ENCODE measurements around the gene SVOPL. TPM values are rescaled to one million over a fixed set of nuclear protein-coding genes. Genes with fewer than 3 reads are reported as not detected.
A peak's percentile ranks its signal among the peaks of the same experiment; 100 is the strongest.

SVOPL gene
- total and polyA plus RNA-seq, 9 of the 15 experiments (the other 6 are each of a cell fraction or from before 2014, with no cell fraction given) = 0.13 to 0.42 (median 0.20) TPM; not detected in 6

- no peaks in the 10 kb centered on the region for H3K79me2 ChIP-seq (ENCODE audit: control insufficient read depth, insufficient read depth, low read length)
- H3K4me2 ChIP-seq (ENCODE audit: insufficient read depth, low read length) = no peak overlapping the region
- no peak overlapping the region for H2AFZ ChIP-seq (ENCODE audit: low read depth, low read length)
- 0 out of 2 replicates have a peak, but pooled peaks cover 4% of the 10 kb centered on the region for H4K20me1 ChIP-seq (replicated peaks; ENCODE audit: control insufficient read depth, insufficient read depth, low read length)
- H3K27me3 ChIP-seq (ENCODE audit: control insufficient read depth in 2 of 2, insufficient read depth in 2 of 2, low read length in 2 of 2) = peaks cover 22 to 63% of the 10 kb centered on the region in 2 experiments
- no peaks in the 10 kb centered on the region for H3K9me3 ChIP-seq (replicated peaks; ENCODE audit: control insufficient read depth, insufficient read depth, low read depth, low read length)
- in situ Hi-C loops (cut with MboI) = no loop called here
- POLR2A ChIA-PET = interaction anchor here (0.8 to 1.2 kb wide), 3 partner anchors 11 to 856 kb away, joined by 3 to 5 read pairs (median 3); no protein-coding TSS in a partner anchor
- H3K4me3 ChIP-seq = no peak overlapping the region
- DNase-seq (ENCODE audit: extremely low read depth in 1 of 4, low spot score in 3 of 4) (no peak), FAIRE-seq (no peak), ATAC-seq (no peak; the same call in 2 of the 3 replicates)
- no peak overlapping the region for H3K9ac ChIP-seq (ENCODE audit: insufficient read depth in 1 of 2, low read depth in 2 of 2, low read length in 2 of 2)
- CTCF ChIA-PET (ENCODE audit: low intra/inter-chr PET ratio) = no interaction called here
- 2% methylated on average over 7 of the region's 7 CpGs for WGBS (ENCODE audit: insufficient coverage, low coverage, missing lambda C conversion rate)
- intact Hi-C loops (cut with micrococcal nuclease) = no loop called here
- H3K4me1 ChIP-seq (replicated peaks in 1 of 2; ENCODE audit: control insufficient read depth in 2 of 2, insufficient read depth in 2 of 2, low read length in 2 of 2) = peaks cover 0 to 4% of the 10 kb centered on the region in 2 experiments; a peak in 1 of 5 replicates
- H3K27ac ChIP-seq (ENCODE audit: extremely low read depth, low read depth, low read length) = no peak overlapping the region
- H3K9me1 ChIP-seq (ENCODE audit: control insufficient read depth, insufficient read depth, low read length) = no peaks in the 10 kb centered on the region
- no TSS peak for BruUV-seq (replicated peaks)
- H3K36me3 ChIP-seq (ENCODE audit: control insufficient read depth, insufficient read depth, low read length) = no peaks in the 10 kb centered on the region
- TF ChIP-seq ATF3 (IDR thresholded peaks at IDR 0.05) (peak; percentile 67), ATF3 (CRISPR knock-in tag; conservative IDR thresholded peaks at IDR 0.05) (no peak), ZNF77 (CRISPR knock-in tag; IDR thresholded peaks at IDR 0.05) (no peak), ZNF212 (CRISPR knock-in tag; IDR thresholded peaks at IDR 0.05) (no peak), TOE1 (IDR thresholded peaks at IDR 0.05; ENCODE audit: borderline replicate concordance) (no peak), TOE1 (CRISPR knock-in tag; IDR thresholded peaks at IDR 0.05; ENCODE audit: borderline replicate concordance, low read depth) (no peak), SMARCB1 (IDR thresholded peaks at IDR 0.05; ENCODE audit: insufficient read length, low read depth) (no peak), RBFOX2 (IDR thresholded peaks at IDR 0.05; ENCODE audit: low read depth, low read length) (no peak), CEBPG (CRISPR knock-in tag; IDR thresholded peaks at IDR 0.05) (no peak), CEBPG (tag; conservative IDR thresholded peaks at IDR 0.05 in 1 of 2, IDR thresholded peaks at IDR 0.05 in 1 of 2) (peak in 1 of 2 experiments; percentile 76; a peak in 2 of 4 replicates), PRPF4 (IDR thresholded peaks at IDR 0.05; ENCODE audit: insufficient read depth, low read depth, low read length, poor library complexity, severe bottlenecking) (no peak)
- TF ChIP-seq, protein P1, sequence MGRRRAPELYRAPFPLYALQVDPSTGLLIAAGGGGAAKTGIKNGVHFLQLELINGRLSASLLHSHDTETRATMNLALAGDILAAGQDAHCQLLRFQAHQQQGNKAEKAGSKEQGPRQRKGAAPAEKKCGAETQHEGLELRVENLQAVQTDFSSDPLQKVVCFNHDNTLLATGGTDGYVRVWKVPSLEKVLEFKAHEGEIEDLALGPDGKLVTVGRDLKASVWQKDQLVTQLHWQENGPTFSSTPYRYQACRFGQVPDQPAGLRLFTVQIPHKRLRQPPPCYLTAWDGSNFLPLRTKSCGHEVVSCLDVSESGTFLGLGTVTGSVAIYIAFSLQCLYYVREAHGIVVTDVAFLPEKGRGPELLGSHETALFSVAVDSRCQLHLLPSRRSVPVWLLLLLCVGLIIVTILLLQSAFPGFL (CRISPR knock-in tag; IDR thresholded peaks at IDR 0.05) = no peak
- TF ChIP-seq, protein P2, sequence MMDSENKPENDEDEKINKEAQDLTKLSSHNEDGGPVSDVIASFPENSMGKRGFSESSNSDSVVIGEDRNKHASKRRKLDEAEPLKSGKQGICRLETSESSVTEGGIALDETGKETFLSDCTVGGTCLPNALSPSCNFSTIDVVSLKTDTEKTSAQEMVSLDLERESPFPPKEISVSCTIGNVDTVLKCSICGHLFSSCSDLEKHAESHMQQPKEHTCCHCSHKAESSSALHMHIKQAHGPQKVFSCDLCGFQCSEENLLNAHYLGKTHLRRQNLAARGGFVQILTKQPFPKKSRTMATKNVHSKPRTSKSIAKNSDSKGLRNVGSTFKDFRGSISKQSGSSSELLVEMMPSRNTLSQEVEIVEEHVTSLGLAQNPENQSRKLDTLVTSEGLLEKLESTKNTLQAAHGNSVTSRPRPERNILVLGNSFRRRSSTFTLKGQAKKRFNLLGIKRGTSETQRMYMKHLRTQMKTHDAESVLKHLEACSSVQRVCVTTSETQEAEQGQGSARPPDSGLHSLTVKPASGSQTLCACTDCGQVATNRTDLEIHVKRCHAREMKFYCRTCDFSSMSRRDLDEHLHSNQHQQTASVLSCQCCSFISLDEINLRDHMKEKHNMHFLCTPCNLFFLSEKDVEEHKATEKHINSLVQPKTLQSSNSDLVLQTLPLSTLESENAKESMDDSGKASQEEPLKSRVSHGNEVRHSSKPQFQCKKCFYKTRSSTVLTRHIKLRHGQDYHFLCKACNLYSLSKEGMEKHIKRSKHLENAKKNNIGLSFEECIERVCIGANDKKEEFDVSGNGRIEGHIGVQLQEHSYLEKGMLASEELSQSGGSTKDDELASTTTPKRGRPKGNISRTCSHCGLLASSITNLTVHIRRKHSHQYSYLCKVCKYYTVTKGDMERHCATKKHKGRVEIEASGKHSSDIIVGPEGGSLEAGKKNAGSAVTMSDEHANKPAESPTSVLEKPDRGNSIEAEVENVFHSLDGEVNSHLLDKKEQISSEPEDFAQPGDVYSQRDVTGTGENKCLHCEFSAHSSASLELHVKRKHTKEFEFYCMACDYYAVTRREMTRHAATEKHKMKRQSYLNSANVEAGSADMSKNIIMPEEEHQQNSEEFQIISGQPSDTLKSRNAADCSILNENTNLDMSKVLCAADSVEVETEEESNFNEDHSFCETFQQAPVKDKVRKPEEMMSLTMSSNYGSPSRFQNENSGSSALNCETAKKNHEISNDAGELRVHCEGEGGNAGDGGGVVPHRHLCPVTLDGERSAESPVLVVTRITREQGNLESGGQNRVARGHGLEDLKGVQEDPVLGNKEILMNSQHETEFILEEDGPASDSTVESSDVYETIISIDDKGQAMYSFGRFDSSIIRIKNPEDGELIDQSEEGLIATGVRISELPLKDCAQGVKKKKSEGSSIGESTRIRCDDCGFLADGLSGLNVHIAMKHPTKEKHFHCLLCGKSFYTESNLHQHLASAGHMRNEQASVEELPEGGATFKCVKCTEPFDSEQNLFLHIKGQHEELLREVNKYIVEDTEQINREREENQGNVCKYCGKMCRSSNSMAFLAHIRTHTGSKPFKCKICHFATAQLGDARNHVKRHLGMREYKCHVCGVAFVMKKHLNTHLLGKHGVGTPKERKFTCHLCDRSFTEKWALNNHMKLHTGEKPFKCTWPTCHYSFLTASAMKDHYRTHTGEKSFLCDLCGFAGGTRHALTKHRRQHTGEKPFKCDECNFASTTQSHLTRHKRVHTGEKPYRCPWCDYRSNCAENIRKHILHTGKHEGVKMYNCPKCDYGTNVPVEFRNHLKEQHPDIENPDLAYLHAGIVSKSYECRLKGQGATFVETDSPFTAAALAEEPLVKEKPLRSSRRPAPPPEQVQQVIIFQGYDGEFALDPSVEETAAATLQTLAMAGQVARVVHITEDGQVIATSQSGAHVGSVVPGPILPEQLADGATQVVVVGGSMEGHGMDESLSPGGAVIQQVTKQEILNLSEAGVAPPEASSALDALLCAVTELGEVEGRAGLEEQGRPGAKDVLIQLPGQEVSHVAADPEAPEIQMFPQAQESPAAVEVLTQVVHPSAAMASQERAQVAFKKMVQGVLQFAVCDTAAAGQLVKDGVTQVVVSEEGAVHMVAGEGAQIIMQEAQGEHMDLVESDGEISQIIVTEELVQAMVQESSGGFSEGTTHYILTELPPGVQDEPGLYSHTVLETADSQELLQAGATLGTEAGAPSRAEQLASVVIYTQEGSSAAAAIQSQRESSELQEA (IDR thresholded peaks at IDR 0.05; ENCODE audit: low read depth) = no peak
Observed at GRCh38 chr7:138705167-138705566, 4.0 kb upstream of the SVOPL start.

Data from K562 (cell line).